Measurements from ENCODE around the gene EPHB6. TPM values are rescaled to one million over a fixed set of nuclear protein-coding genes. Genes with fewer than 3 reads are reported as not detected.
A peak's percentile ranks its signal among the peaks of the same experiment; 100 is the strongest.

The EPHB6 gene
- total and polyA plus RNA-seq, 3 experiments from 2014 or later, result 6.0 to 13.7 (median 8.1) TPM

DNA sequence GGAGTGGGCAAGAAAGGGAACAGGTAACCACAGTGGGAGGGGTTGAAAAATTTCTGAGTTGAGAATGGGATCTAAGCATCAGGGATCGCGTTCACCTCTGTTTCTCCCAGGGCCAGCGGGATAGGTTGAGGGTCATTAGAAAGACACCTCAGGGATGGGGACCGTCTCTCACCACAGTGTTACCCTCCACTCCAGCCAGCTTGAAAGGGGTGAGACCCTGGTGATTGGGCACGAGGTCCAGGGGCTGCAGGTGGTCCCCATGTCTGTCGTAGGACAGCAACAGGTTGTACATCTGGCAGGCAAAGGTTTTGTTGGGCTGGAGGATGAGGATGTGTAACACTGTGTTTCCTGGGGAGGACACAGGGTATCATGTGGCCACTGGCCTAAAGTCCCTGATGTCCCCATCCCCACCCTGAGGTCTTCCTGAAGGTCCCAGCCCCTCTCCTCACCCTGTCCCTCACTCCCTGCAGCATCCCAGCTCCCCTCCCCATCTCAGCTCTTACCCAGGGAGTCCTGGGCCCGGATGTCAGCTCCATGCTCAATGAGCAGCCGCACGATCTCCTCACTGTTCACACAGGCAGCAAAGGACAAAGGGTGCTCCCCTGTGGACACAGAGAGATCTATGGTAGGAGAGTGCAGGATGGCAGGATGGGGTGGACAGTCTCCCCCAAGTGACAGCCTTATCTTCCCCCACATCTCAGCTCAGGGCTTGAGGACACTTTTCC is 21.5 kb downstream of the EPHB6 start:
- no peaks in the 10 kb centered on the region for H3K27me3 ChIP-seq (ENCODE audit: insufficient read depth, low read length, poor library complexity, severe bottlenecking)
- ChIA-PET CTCF (no interaction called here), POLR2A (no interaction called here)
- Mint-ChIP-seq H3K4me3 (no peak overlapping the region), H3K27ac (no peak overlapping the region), H3K4me1 (peaks cover 0 to 4% (median 0%) of the 10 kb centered on the region in 3 donors), H3K9me3 (no peaks in the 10 kb centered on the region), H3K36me3 (peaks cover 0 to 2% (median 0%) of the 10 kb centered on the region in 3 donors), H3K27me3 (peaks cover 6 to 25% of the 10 kb centered on the region in 2 donors)
- no peaks in the 10 kb centered on the region for H3K36me3 ChIP-seq (ENCODE audit: insufficient read depth, low read length)
- H3K27ac ChIP-seq (ENCODE audit: low read depth, low read length), result no peak overlapping the region
- no peaks in the 10 kb centered on the region for H3K9me3 ChIP-seq (ENCODE audit: low read length)
- no peak for DNase-seq
- H3K4me1 ChIP-seq (ENCODE audit: insufficient read depth, low read length), result no peaks in the 10 kb centered on the region
- no peak overlapping the region for H3K4me3 ChIP-seq (ENCODE audit: low read length)

DNA sequence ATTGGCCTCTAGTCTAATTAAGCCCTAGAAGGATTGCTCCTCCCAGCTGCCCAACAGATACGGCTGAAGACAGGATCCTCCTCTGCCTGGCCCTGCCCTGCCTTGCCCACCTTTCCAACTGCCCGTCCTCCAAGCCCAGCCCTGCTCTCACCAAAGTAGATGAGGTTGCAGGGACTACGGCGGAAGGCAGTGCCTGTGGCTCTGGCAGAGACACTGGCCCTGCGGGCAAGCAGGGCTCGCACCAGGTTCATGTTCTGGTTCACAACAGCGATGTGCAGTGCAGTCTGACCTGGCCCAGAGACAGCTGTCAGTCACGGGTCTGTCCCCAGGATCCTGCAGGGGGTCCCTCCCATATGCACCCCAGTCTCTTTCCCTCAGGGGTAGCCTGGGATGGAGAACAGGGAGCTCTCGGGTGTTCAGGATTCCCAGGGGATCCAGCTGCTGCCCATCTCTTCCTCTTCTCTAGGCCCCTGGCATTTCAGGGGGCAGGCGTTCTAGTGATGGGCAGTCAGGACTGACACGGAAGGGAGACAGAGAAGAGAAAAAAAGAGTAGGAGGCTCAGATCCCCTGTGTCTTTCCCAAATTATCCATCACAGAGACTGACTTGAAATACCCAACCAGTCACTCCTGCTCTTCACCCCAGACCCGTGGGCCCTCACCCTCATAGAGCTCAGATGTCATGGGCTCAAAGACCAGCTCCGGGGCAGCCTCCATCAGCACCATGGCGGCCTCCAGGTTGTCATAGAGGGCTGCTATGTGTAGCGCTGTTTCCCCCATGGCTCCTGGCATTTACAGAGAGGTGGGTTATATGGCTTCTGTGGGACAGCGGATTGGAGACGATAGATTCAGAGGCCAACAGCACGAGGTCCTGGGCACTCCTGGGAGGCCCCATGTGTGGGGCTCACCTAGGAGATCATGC is 22.4 kb downstream of the EPHB6 start:
- Histone ChIP-seq H3K36me3 (ENCODE audit: insufficient read depth, low read length) (no peaks in the 10 kb centered on the region), H3K9me3 (ENCODE audit: low read length) (no peaks in the 10 kb centered on the region), H3K27ac (ENCODE audit: low read depth, low read length) (no peak overlapping the region), H3K27me3 (ENCODE audit: insufficient read depth, low read length, poor library complexity, severe bottlenecking) (no peaks in the 10 kb centered on the region), H3K4me1 (ENCODE audit: insufficient read depth, low read length) (no peaks in the 10 kb centered on the region), H3K4me3 (ENCODE audit: low read length) (no peak overlapping the region)
- Mint-ChIP-seq H3K9me3 (no peaks in the 10 kb centered on the region), H3K4me3 (no peak overlapping the region), H3K27me3 (peaks cover 9 to 29% of the 10 kb centered on the region in 2 donors), H3K4me1 (peaks cover 0 to 4% (median 0%) of the 10 kb centered on the region in 3 donors), H3K36me3 (no peaks in the 10 kb centered on the region), H3K27ac (no peak overlapping the region)
- POLR2A ChIA-PET, result no interaction called here
- DNase-seq, result no peak
- CTCF ChIA-PET, result interaction anchor here (1.5 kb wide), 1 partner anchor 11 kb away, joined by 6 read pairs; no protein-coding TSS in a partner anchor

DNA sequence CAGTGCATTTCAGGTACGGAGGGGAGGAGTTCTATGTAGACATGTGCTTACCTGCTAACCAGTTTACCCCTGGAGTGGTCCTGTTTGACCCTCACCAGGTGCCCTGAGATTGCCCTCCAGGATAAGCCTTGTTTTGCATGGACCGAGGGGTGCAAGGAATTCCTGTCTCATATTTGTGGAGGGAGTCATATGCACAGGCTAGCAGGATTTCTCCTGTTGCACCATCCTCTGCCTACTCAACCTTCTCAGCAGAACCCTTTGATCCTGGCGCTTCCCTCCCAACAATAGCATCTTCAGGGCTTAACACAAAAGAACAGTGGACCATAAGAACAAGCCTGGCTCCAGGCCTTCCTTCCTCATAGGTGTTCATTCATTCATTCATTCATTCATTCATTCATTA is 23.4 kb downstream of the EPHB6 start:
- Mint-ChIP-seq H3K9me3 (no peaks in the 10 kb centered on the region), H3K4me3 (no peak overlapping the region), H3K4me1 (peaks cover 0 to 4% (median 0%) of the 10 kb centered on the region in 3 donors), H3K27me3 (peaks cover 9 to 39% of the 10 kb centered on the region in 2 donors), H3K36me3 (no peaks in the 10 kb centered on the region), H3K27ac (peak overlapping the region in 1 of 8 donors; percentile 67)
- CTCF ChIA-PET, result interaction anchor here (1.5 kb wide), 1 partner anchor 12 kb away, joined by 6 read pairs; no protein-coding TSS in a partner anchor
- Histone ChIP-seq H3K27me3 (ENCODE audit: insufficient read depth, low read length, poor library complexity, severe bottlenecking) (no peaks in the 10 kb centered on the region), H3K4me1 (ENCODE audit: insufficient read depth, low read length) (no peaks in the 10 kb centered on the region), H3K36me3 (ENCODE audit: insufficient read depth, low read length) (no peaks in the 10 kb centered on the region), H3K9me3 (ENCODE audit: low read length) (no peaks in the 10 kb centered on the region), H3K4me3 (ENCODE audit: low read length) (no peak overlapping the region), H3K27ac (ENCODE audit: low read depth, low read length) (no peak overlapping the region)
- POLR2A ChIA-PET, result no interaction called here
- DNase-seq, result no peak

- no peaks in the 10 kb centered on the region for H3K9me3 ChIP-seq (ENCODE audit: low read length)
- no peak overlapping the region for H3K27ac ChIP-seq (ENCODE audit: low read depth, low read length)
- Mint-ChIP-seq H3K36me3 (no peaks in the 10 kb centered on the region), H3K4me1 (peaks cover 0 to 4% (median 0%) of the 10 kb centered on the region in 3 donors), H3K9me3 (no peaks in the 10 kb centered on the region), H3K27ac (no peak overlapping the region), H3K4me3 (no peak overlapping the region), H3K27me3 (peaks cover 9 to 43% of the 10 kb centered on the region in 2 donors)
- H3K36me3 ChIP-seq (ENCODE audit: insufficient read depth, low read length), result no peaks in the 10 kb centered on the region
- DNase-seq, result no peak
- no peaks in the 10 kb centered on the region for H3K27me3 ChIP-seq (ENCODE audit: insufficient read depth, low read length, poor library complexity, severe bottlenecking)
- ChIA-PET POLR2A (no interaction called here), CTCF (interaction anchor here (1.1 to 4.0 kb wide), 4 partner anchors 25 to 344 kb away, joined by 3 to 14 read pairs (median 4); no protein-coding TSS in a partner anchor)
- no peak overlapping the region for H3K4me3 ChIP-seq (ENCODE audit: low read length)
- H3K4me1 ChIP-seq (ENCODE audit: insufficient read depth, low read length), result no peaks in the 10 kb centered on the region
These were observed 24.2 kb downstream of the EPHB6 start for GRCh38 chr7:142879060-142879459.

GRCh38 chr7:142880876-142881505 is 26.1 kb downstream of the EPHB6 start:
- Histone ChIP-seq H3K27me3 (ENCODE audit: insufficient read depth, low read length, poor library complexity, severe bottlenecking) (no peaks in the 10 kb centered on the region), H3K9me3 (ENCODE audit: low read length) (no peaks in the 10 kb centered on the region), H3K4me1 (ENCODE audit: insufficient read depth, low read length) (no peaks in the 10 kb centered on the region), H3K27ac (ENCODE audit: low read depth, low read length) (no peak overlapping the region), H3K4me3 (ENCODE audit: low read length) (no peak overlapping the region), H3K36me3 (ENCODE audit: insufficient read depth, low read length) (no peaks in the 10 kb centered on the region)
- no peak overlapping the region for H3K4me3 Mint-ChIP-seq
- H3K36me3 Mint-ChIP-seq, result no peaks in the 10 kb centered on the region
- H3K9me3 Mint-ChIP-seq, result no peaks in the 10 kb centered on the region
- ChIA-PET CTCF (interaction anchor here (1.0 to 4.0 kb wide), 9 partner anchors 9 to 576 kb away, joined by 3 to 14 read pairs (median 3); no protein-coding TSS in a partner anchor), POLR2A (no interaction called here)
- peak; percentile 13 to 62 (median 29) for DNase-seq
- peaks cover 0 to 4% (median 0%) of the 10 kb centered on the region in 3 donors for H3K4me1 Mint-ChIP-seq
- no peak overlapping the region for H3K27ac Mint-ChIP-seq
- H3K27me3 Mint-ChIP-seq, result peaks cover 9 to 42% of the 10 kb centered on the region in 2 donors

DNA sequence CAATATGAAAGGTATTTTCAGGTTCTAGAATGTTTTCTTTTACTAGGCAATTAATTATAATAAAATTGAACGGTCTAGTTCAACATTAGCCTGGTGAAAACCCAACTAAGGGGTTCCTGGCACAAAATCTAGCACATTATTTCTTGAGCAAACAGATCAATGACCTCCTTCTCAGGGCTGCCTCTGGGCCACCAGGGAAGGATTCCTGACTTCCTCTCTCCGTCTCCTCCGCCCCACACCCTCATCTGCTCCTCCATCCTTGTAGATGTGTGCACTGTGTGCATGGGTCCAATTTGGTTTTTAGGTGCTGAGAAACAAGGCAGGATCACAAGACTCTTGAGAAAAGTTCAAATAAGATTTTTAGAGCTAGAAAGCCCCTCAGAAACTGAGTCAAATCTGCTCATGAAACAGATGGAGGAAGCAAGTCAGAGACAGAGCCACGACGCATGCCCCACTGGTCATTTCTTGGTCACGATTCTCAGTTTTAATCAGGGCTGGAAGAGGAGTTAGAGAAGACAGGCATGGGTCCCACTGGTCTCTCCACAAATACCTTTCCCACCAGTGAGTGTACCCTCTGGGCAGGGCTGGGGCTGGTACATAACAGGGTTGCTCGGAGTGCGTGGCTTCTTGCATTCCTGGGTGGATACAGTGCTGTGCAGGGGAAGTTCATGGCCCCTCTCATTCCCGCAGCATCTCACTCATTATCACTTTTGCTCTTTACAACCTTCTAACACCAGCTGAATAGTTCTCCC is 26.9 kb downstream of the EPHB6 start:
- Mint-ChIP-seq H3K4me3 (no peak overlapping the region), H3K36me3 (no peaks in the 10 kb centered on the region), H3K4me1 (peaks cover 0 to 4% (median 0%) of the 10 kb centered on the region in 3 donors), H3K27ac (peak overlapping the region in 1 of 8 donors; percentile 39), H3K9me3 (no peaks in the 10 kb centered on the region), H3K27me3 (peaks cover 10 to 40% of the 10 kb centered on the region in 2 donors)
- DNase-seq, result no peak
- Histone ChIP-seq H3K36me3 (ENCODE audit: insufficient read depth, low read length) (no peaks in the 10 kb centered on the region), H3K9me3 (ENCODE audit: low read length) (no peaks in the 10 kb centered on the region), H3K4me3 (ENCODE audit: low read length) (no peak overlapping the region), H3K27ac (ENCODE audit: low read depth, low read length) (no peak overlapping the region), H3K27me3 (ENCODE audit: insufficient read depth, low read length, poor library complexity, severe bottlenecking) (no peaks in the 10 kb centered on the region), H3K4me1 (ENCODE audit: insufficient read depth, low read length) (no peaks in the 10 kb centered on the region)
- ChIA-PET POLR2A (no interaction called here), CTCF (interaction anchor here (1.0 to 4.0 kb wide), 7 partner anchors 9 to 333 kb away, joined by 3 to 14 read pairs (median 4); no protein-coding TSS in a partner anchor)

DNA sequence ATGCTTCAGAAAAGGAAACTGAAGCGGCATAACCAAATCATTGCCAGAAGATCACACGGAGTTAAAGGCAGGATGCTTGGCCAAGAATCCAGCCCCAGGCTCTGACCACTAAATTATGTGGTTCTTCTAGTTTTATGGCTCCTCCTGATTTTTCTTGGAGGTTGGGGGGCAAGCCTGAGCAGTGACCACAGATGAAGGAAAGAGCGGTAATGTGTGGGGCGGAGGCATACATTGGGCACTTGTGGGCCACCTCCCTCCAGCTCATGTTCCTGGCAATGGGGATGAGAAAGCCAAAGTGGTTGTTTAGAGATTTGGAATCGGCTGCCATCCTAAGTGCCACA is 27.4 kb downstream of the EPHB6 start:
- H3K4me1 ChIP-seq (ENCODE audit: insufficient read depth, low read length), result no peaks in the 10 kb centered on the region
- DNase-seq, result no peak
- no peaks in the 10 kb centered on the region for H3K36me3 ChIP-seq (ENCODE audit: insufficient read depth, low read length)
- POLR2A ChIA-PET, result no interaction called here
- no peaks in the 10 kb centered on the region for H3K27me3 ChIP-seq (ENCODE audit: insufficient read depth, low read length, poor library complexity, severe bottlenecking)
- H3K4me3 Mint-ChIP-seq, result no peak overlapping the region
- H3K9me3 ChIP-seq (ENCODE audit: low read length), result no peaks in the 10 kb centered on the region
- no peaks in the 10 kb centered on the region for H3K9me3 Mint-ChIP-seq
- peaks cover 10 to 43% of the 10 kb centered on the region in 2 donors for H3K27me3 Mint-ChIP-seq
- peaks cover 0 to 4% (median 0%) of the 10 kb centered on the region in 3 donors for H3K4me1 Mint-ChIP-seq
- no peak overlapping the region for H3K27ac Mint-ChIP-seq
- CTCF ChIA-PET, result interaction anchor here (4.0 kb wide), 1 partner anchor 333 kb away, joined by 14 read pairs; no protein-coding TSS in a partner anchor
- no peak overlapping the region for H3K27ac ChIP-seq (ENCODE audit: low read depth, low read length)
- H3K4me3 ChIP-seq (ENCODE audit: low read length), result no peak overlapping the region
- no peaks in the 10 kb centered on the region for H3K36me3 Mint-ChIP-seq
